Measurements from ENCODE around the gene KIF27. TPM values are rescaled to one million over a fixed set of nuclear protein-coding genes. Genes with fewer than 3 reads are reported as not detected.

Gene KIF27
- total and polyA plus RNA-seq, 5 donors from 2014 or later: 0.46 to 2.9 (median 0.94) TPM; not detected in 1

- Mint-ChIP-seq H3K27ac (peak overlapping the region in 1 of 3 donors; percentile 7), H3K27me3 (no peaks in the 10 kb centered on the region), H3K4me3 (no peak overlapping the region), H3K9me3 (no peaks in the 10 kb centered on the region), H3K36me3 (peaks cover 25% of the 10 kb centered on the region), H3K4me1 (peaks cover 0 to 9% (median under 1%) of the 10 kb centered on the region in 4 donors)
- Histone ChIP-seq H3K9me3 (ENCODE audit: control insufficient read depth in 2 of 2, low read length in 2 of 2) (no peaks in the 10 kb centered on the region), H3K36me3 (ENCODE audit: control insufficient read depth, insufficient read depth, low read length) (peaks cover 16% of the 10 kb centered on the region), H3K4me1 (ENCODE audit: control insufficient read depth, insufficient read depth, low read length, poor library complexity, severe bottlenecking) (no peaks in the 10 kb centered on the region), H3K27me3 (ENCODE audit: control insufficient read depth, insufficient read depth, low read length) (no peaks in the 10 kb centered on the region), H3K4me3 (ENCODE audit: low read depth, low read length) (no peak overlapping the region), H3K27ac (ENCODE audit: insufficient read depth, low read length, poor library complexity, severe bottlenecking) (no peak overlapping the region)
- DNase-seq (no peak), ATAC-seq (ENCODE audit: low read depth in 2 of 2) (no peak)
These were observed 120.8 kb downstream of the KIF27 start for GRCh38 chr9:83800236-83801033.

DNA sequence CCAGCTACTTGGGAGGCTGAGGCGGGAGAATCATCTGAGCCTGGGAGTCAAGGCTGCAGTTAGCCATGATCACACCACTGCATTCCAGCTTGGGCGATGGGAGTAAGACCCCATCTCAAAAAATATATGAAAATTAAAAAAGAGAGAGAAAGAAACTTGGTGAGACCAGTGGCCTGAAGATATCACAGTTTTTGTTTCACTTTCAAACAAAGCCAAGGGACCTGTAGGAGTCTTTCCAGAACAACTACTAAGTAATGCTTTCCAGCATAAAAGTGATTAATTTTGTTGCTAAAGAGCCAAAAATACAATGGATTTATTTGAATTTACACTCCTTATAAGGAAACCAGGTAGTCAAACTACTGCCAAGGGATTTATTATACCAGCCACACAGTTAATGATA lies 127.2 kb downstream of the KIF27 start:
- peak in 1 of 3 donors; percentile 17 for DNase-seq
- Histone ChIP-seq H3K27ac (ENCODE audit: insufficient read depth, low read length, poor library complexity, severe bottlenecking) (no peak overlapping the region), H3K36me3 (ENCODE audit: control insufficient read depth, insufficient read depth, low read length) (peaks cover 16% of the 10 kb centered on the region), H3K4me1 (ENCODE audit: control insufficient read depth, insufficient read depth, low read length, poor library complexity, severe bottlenecking) (no peaks in the 10 kb centered on the region), H3K4me3 (ENCODE audit: low read depth, low read length) (no peak overlapping the region), H3K9me3 (ENCODE audit: control insufficient read depth in 2 of 2, low read length in 2 of 2) (no peaks in the 10 kb centered on the region), H3K27me3 (ENCODE audit: control insufficient read depth, insufficient read depth, low read length) (no peaks in the 10 kb centered on the region)
- Mint-ChIP-seq H3K27ac (peak overlapping the region in 2 of 3 donors; percentile 12 to 38), H3K4me3 (no peak overlapping the region), H3K9me3 (no peaks in the 10 kb centered on the region), H3K27me3 (no peaks in the 10 kb centered on the region), H3K4me1 (peaks cover 0 to 4% (median 0%) of the 10 kb centered on the region in 4 donors), H3K36me3 (peaks cover 22% of the 10 kb centered on the region)
- ATAC-seq (ENCODE audit: low read depth in 2 of 2): no peak

DNA sequence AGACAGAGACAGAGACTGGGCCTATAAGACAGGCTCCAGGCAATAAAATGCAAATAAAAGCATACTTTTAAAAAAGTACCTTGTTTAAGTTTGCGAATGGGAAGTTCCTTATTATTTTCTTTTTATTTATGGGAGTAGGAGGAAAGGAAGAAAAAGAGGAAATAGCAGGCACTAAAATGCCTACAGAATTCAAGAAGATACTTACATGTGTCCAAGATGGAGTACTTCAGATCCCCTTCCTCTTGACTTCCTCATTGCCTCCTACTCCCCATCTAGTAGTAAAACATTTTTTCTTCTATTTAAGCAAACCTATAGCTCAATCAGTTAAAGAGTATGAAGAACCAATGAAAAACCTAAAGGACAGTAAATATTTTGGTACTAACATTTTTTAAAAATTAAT lies 128.5 kb downstream of the KIF27 start:
- H3K27ac Mint-ChIP-seq: no peak overlapping the region
- no peaks in the 10 kb centered on the region for H3K27me3 Mint-ChIP-seq
- H3K27me3 ChIP-seq (ENCODE audit: control insufficient read depth, insufficient read depth, low read length): no peaks in the 10 kb centered on the region
- no peaks in the 10 kb centered on the region for H3K9me3 Mint-ChIP-seq
- no peak overlapping the region for H3K27ac ChIP-seq (ENCODE audit: insufficient read depth, low read length, poor library complexity, severe bottlenecking)
- peaks cover 0 to 4% (median 0%) of the 10 kb centered on the region in 4 donors for H3K4me1 Mint-ChIP-seq
- no peak overlapping the region for H3K4me3 ChIP-seq (ENCODE audit: low read depth, low read length)
- H3K9me3 ChIP-seq (ENCODE audit: control insufficient read depth in 2 of 2, low read length in 2 of 2): no peaks in the 10 kb centered on the region
- no peaks in the 10 kb centered on the region for H3K4me1 ChIP-seq (ENCODE audit: control insufficient read depth, insufficient read depth, low read length, poor library complexity, severe bottlenecking)
- ATAC-seq (ENCODE audit: low read depth in 2 of 2) (no peak), DNase-seq (no peak)
- H3K36me3 ChIP-seq (ENCODE audit: control insufficient read depth, insufficient read depth, low read length): peaks cover 9% of the 10 kb centered on the region
- no peak overlapping the region for H3K4me3 Mint-ChIP-seq
- H3K36me3 Mint-ChIP-seq: peaks cover 21% of the 10 kb centered on the region

Other genes starting within 250 kb of the KIF27 start
- 141 TPM for gene UBQLN1, start 213.5 kb downstream of the KIF27 start, total RNA-seq
- 10 to 100 TPM; 70.0 to 85.6 (median 75.2) TPM for gene UBQLN1, start 213.5 kb downstream of the KIF27 start, polyA plus RNA-seq
- gene GKAP1, start 103.7 kb downstream of the KIF27 start, total RNA-seq: 6.7 TPM
- 1 to 10 TPM; 1.6 to 5.1 (median 3.7) TPM for gene GKAP1, start 103.7 kb downstream of the KIF27 start, polyA plus RNA-seq
- gene HNRNPK, start 58.8 kb upstream of the KIF27 start, total RNA-seq: 617 TPM
- 1,000 to 10,000 TPM in 1 of 4 donors, 100 to 1,000 TPM in 3; 941 to 1,033 (median 952) TPM for gene HNRNPK, start 58.8 kb upstream of the KIF27 start, polyA plus RNA-seq
- 2.8 TPM for gene RMI1, start 59.4 kb upstream of the KIF27 start, total RNA-seq
- gene RMI1, start 59.4 kb upstream of the KIF27 start, polyA plus RNA-seq: 1 to 10 TPM; 5.5 to 9.8 (median 7.7) TPM